ENCODE measurements around the gene IRF3.

DNA sequence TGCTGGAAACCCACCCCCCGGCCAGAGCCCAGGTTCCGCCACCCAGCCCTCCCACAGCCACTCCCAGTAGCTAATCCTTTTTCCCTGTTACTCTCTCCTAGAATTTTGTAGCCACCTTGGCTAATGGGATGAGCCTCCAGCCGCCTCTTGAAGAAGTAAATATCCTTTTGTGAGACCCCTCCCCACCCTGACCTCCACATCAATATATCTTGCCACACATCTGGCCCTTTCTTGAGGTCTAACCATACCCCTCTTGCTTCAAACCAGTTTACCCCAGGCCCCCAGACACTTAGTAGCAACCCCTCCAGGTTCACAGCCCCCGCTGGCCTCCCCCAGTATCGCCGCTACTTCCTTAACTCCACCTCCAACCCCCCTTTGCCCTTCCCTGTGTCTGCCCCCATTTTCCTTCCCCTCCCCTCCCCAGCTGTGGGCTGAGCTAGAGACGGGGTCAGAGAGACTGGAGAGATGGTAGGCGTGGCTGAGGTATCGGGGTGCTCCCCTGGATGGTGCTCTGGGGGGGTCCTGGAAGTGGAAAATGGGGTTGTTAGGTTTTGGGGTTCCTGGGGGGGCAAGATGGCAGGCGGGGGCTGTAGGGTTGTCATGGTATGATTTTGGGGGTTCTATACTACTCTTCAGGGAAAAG is 14.2 kb upstream of the IRF3 start:
- no peak for TF ChIP-seq POLR2A (IDR thresholded peaks at IDR 0.05)
- TF ChIP-seq, protein P1, sequence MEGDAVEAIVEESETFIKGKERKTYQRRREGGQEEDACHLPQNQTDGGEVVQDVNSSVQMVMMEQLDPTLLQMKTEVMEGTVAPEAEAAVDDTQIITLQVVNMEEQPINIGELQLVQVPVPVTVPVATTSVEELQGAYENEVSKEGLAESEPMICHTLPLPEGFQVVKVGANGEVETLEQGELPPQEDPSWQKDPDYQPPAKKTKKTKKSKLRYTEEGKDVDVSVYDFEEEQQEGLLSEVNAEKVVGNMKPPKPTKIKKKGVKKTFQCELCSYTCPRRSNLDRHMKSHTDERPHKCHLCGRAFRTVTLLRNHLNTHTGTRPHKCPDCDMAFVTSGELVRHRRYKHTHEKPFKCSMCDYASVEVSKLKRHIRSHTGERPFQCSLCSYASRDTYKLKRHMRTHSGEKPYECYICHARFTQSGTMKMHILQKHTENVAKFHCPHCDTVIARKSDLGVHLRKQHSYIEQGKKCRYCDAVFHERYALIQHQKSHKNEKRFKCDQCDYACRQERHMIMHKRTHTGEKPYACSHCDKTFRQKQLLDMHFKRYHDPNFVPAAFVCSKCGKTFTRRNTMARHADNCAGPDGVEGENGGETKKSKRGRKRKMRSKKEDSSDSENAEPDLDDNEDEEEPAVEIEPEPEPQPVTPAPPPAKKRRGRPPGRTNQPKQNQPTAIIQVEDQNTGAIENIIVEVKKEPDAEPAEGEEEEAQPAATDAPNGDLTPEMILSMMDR (IDR thresholded peaks at IDR 0.05), result no peak

All from prostate gland (tissue), 2 donors.